ENCODE measurements around the gene YBEY.

Gene YBEY

GRCh38 chr21:46255758-46256337 lies 30.3 kb upstream of the YBEY start:
- no peak for DNase-seq
- Mint-ChIP-seq H3K9me3 (no peaks in the 10 kb centered on the region), H3K4me3 (no peak overlapping the region), H3K27ac (no peak overlapping the region), H3K27me3 (ENCODE audit: low read depth, poor library complexity) (peaks cover 4% of the 10 kb centered on the region), H3K4me1 (peaks cover 15% of the 10 kb centered on the region), H3K36me3 (ENCODE audit: low read depth) (peaks cover 80% of the 10 kb centered on the region)
- no peak for TF ChIP-seq CTCF (IDR thresholded peaks at IDR 0.05)

GRCh38 chr21:46256501-46256994 lies 29.6 kb upstream of the YBEY start:
- no peak overlapping the region for H3K4me3 Mint-ChIP-seq
- H3K27me3 Mint-ChIP-seq (ENCODE audit: low read depth, poor library complexity) = peaks cover 4% of the 10 kb centered on the region
- H3K4me1 Mint-ChIP-seq = peaks cover 15% of the 10 kb centered on the region
- peak overlapping the region; percentile 36 for H3K27ac Mint-ChIP-seq
- TF ChIP-seq CTCF (IDR thresholded peaks at IDR 0.05) = no peak
- H3K9me3 Mint-ChIP-seq = no peaks in the 10 kb centered on the region
- H3K36me3 Mint-ChIP-seq (ENCODE audit: low read depth) = peaks cover 81% of the 10 kb centered on the region
- no peak for DNase-seq

GRCh38 chr21:46264046-46264689 lies 22.0 kb upstream of the YBEY start:
- H3K4me1 Mint-ChIP-seq = no peaks in the 10 kb centered on the region

GRCh38 chr21:46264690-46265144 lies 21.4 kb upstream of the YBEY start:
- H3K36me3 Mint-ChIP-seq (ENCODE audit: low read depth) = peaks cover 64% of the 10 kb centered on the region
- H3K4me1 Mint-ChIP-seq = no peaks in the 10 kb centered on the region
- DNase-seq = no peak
- no peak overlapping the region for H3K4me3 Mint-ChIP-seq
- H3K27ac Mint-ChIP-seq = no peak overlapping the region
- peaks cover 4% of the 10 kb centered on the region for H3K27me3 Mint-ChIP-seq (ENCODE audit: low read depth, poor library complexity)
- H3K9me3 Mint-ChIP-seq = no peaks in the 10 kb centered on the region
- no peak for TF ChIP-seq CTCF (IDR thresholded peaks at IDR 0.05)

More at GRCh38 chr21:46264046-46264689, 22.0 kb upstream of the YBEY start:
- no peaks in the 10 kb centered on the region for H3K9me3 Mint-ChIP-seq
- no peak for DNase-seq
- TF ChIP-seq CTCF (IDR thresholded peaks at IDR 0.05) = no peak
- H3K4me3 Mint-ChIP-seq = no peak overlapping the region
- peaks cover 4% of the 10 kb centered on the region for H3K27me3 Mint-ChIP-seq (ENCODE audit: low read depth, poor library complexity)
- H3K27ac Mint-ChIP-seq = no peak overlapping the region
- peaks cover 62% of the 10 kb centered on the region for H3K36me3 Mint-ChIP-seq (ENCODE audit: low read depth)

GRCh38 chr21:46265736-46266525 lies 20.2 kb upstream of the YBEY start:
- DNase-seq = no peak
- peaks cover 63% of the 10 kb centered on the region for H3K36me3 Mint-ChIP-seq (ENCODE audit: low read depth)
- peaks cover 4% of the 10 kb centered on the region for H3K27me3 Mint-ChIP-seq (ENCODE audit: low read depth, poor library complexity)
- H3K9me3 Mint-ChIP-seq = no peaks in the 10 kb centered on the region
- no peaks in the 10 kb centered on the region for H3K4me1 Mint-ChIP-seq
- TF ChIP-seq CTCF (IDR thresholded peaks at IDR 0.05) = no peak
- H3K4me3 Mint-ChIP-seq = no peak overlapping the region
- H3K27ac Mint-ChIP-seq = peak overlapping the region; percentile 62
